GM12875 (cell line): Measurements from ENCODE around the gene MORF4L2.

ENCODE experiments used
- H3K4me3 ChIP-seq: one replicate; pipeline ENCODE4 v1.5.1; 2011; ENCODE audit warnings: low read depth, low read length, control low read depth
- TF ChIP-seq, protein P1 (sequence below): IDR thresholded peaks from 2 replicates; pipeline ENCODE4 v1.5.1; 2011; ENCODE audit warnings: low read depth, mild to moderate bottlenecking, control low read depth, inconsistent platforms, low read length, moderate library complexity, borderline replicate concordance; ENCODE audit not compliant: insufficient read depth

The MORF4L2 gene

DNA sequence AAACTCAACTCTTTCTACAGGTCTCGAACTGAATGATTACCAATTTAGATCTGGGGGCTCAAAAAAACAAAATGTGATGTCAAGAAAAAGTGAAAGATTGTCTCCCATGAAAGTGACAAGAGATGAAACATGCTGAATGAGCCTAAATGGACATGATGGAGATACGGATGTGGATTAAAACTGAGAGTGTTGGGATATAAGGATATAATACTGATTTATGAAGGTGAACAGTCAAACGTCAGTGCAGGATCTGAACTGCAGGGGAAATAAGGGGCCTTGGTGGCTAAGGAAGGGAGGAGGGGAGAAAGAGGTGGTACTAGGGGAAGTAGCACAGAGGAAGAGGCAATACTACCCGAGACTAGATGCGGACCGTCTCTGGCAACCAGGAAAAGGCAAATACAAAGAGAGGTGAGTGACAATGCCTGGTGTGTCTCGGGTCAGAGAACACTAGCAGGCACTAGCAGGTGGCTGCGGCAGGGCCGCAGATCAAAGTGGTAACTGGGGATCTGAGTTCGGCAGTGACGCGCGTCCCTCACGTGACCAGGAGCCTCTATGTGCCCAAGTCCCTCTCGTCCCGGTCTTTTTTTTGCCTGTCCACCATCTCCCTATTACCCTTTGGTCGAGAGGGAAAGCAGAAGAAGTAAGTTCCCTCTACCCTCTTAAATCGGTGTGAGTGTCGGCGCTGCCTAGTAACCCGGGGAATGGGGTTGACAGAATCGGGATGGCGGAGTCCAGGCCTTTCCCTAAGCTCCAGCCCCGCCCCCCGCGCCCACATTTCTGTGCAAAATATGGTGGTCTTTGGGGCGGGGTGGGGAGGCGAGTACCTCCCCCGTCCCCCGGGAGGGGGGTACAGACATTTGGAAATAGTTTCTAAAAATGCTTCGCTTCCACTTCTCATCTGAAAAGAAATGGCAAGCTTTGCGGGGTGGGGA lies 57.8 kb downstream of the MORF4L2 start, which contains the start of gene TCEAL1:
TCEAL1 (plus strand) TSS at position 590 of the 932 bp plus-strand sequence. CDS start 942 bp downstream, outside the sequence.
- H3K4me3 ChIP-seq: peak within 1 kb of the TSS; percentile 66
- TF ChIP-seq, protein P1, sequence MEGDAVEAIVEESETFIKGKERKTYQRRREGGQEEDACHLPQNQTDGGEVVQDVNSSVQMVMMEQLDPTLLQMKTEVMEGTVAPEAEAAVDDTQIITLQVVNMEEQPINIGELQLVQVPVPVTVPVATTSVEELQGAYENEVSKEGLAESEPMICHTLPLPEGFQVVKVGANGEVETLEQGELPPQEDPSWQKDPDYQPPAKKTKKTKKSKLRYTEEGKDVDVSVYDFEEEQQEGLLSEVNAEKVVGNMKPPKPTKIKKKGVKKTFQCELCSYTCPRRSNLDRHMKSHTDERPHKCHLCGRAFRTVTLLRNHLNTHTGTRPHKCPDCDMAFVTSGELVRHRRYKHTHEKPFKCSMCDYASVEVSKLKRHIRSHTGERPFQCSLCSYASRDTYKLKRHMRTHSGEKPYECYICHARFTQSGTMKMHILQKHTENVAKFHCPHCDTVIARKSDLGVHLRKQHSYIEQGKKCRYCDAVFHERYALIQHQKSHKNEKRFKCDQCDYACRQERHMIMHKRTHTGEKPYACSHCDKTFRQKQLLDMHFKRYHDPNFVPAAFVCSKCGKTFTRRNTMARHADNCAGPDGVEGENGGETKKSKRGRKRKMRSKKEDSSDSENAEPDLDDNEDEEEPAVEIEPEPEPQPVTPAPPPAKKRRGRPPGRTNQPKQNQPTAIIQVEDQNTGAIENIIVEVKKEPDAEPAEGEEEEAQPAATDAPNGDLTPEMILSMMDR: no peak

DNA sequence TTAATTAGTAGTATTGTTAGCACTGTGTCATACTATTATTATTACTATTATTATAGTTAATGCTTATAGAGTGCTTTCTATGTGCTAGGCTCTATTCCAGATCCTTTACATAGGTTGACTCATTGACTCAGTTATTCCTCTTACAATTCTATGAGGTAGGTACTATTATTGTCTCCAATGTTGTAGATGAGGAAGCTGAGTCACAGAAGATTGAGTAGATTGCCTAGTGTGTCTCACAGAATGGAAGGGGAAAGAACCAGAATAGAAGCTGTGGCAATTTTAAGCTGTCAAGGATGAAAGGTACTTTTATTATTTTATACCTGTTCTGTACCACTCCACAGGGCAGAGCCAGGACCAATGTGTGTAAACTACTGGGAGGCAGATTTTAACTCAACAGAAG lies 59.6 kb downstream of the MORF4L2 start:
- no peak overlapping the region for H3K4me3 ChIP-seq
- TF ChIP-seq, protein P1: no peak
